ENCODE results near the gene SLC46A3. TPM values are rescaled to one million over a fixed set of nuclear protein-coding genes. Genes with fewer than 3 reads are reported as not detected.
A peak's percentile ranks its signal among the peaks of the same experiment; 100 is the strongest.

SLC46A3 gene, protein sequence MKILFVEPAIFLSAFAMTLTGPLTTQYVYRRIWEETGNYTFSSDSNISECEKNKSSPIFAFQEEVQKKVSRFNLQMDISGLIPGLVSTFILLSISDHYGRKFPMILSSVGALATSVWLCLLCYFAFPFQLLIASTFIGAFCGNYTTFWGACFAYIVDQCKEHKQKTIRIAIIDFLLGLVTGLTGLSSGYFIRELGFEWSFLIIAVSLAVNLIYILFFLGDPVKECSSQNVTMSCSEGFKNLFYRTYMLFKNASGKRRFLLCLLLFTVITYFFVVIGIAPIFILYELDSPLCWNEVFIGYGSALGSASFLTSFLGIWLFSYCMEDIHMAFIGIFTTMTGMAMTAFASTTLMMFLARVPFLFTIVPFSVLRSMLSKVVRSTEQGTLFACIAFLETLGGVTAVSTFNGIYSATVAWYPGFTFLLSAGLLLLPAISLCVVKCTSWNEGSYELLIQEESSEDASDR
- 10 to 100 TPM in 5 of 6 donors, 1 to 10 TPM in 1; 5.8 to 25.0 (median 14.6) TPM for total RNA-seq

DNA sequence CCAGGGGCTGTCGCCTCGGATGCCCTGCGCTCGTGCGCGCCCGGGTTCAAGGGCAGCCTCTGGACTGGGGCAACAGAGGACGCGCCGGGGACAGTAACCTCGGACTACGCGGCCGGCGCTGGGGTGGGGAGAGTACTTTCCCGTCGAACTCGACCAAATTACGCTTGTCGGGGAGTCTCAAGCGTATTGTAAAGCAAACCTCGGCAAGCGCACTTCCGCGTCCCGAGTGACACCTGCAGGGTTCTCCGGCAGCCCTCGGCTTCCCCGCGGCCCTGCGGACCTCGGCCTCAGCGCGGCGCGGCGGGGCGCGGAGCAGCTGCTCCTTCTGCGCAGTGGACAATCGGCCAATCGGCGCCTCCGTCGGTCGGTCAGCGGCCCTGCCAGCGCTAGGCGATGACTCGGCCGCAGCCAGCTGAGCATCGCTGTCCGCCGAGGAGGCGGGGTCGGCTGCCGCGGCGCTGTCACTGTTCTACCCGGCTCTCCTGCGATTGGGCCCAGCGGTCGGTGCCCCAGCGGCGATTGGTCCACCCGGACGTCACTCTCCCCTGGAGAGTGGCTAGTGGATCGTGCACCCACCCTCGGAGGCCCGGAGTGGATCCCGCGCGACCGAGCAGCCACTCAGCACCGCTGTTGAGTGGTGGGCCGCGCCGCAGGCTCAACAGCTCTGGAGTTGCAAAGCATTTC lies at the start of gene SLC46A3:
Gene SLC46A3 (minus strand): TSS at position 428 of the 684 bp plus-strand sequence. CDS start 972 bp downstream, outside the sequence.
- WGBS, 2 donors, result 0% methylated on average over 29 to 59 of the region's 78 CpGs
- Histone ChIP-seq H3K4me3 (peak within 1 kb of the TSS; percentile 52 to 78 (median 66)), H3K27ac (peak within 1 kb of the TSS; percentile 95 to 99 (median 96)), H3K4me1 (peaks cover 20 to 30% (median 25%) of the 10 kb centered on the region in 4 donors), H3K27me3 (no peaks in the 10 kb centered on the region), H3K36me3 (no peaks in the 10 kb centered on the region), H3K9me3 (no peaks in the 10 kb centered on the region)
- TF ChIP-seq EP300 (IDR thresholded peaks at IDR 0.05) (no peak), POLR2AphosphoS5 (IDR thresholded peaks at IDR 0.05) (peak; percentile 42 to 75), POLR2A (IDR thresholded peaks at IDR 0.05) (peak in 3 of 4 donors; percentile 82 to 93 (median 83))
- TF ChIP-seq, protein P1, sequence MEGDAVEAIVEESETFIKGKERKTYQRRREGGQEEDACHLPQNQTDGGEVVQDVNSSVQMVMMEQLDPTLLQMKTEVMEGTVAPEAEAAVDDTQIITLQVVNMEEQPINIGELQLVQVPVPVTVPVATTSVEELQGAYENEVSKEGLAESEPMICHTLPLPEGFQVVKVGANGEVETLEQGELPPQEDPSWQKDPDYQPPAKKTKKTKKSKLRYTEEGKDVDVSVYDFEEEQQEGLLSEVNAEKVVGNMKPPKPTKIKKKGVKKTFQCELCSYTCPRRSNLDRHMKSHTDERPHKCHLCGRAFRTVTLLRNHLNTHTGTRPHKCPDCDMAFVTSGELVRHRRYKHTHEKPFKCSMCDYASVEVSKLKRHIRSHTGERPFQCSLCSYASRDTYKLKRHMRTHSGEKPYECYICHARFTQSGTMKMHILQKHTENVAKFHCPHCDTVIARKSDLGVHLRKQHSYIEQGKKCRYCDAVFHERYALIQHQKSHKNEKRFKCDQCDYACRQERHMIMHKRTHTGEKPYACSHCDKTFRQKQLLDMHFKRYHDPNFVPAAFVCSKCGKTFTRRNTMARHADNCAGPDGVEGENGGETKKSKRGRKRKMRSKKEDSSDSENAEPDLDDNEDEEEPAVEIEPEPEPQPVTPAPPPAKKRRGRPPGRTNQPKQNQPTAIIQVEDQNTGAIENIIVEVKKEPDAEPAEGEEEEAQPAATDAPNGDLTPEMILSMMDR (IDR thresholded peaks at IDR 0.05), result peak in 3 of 6 experiments; percentile 41 to 60 (median 60)
- peak; percentile 99 for ATAC-seq (ENCODE audit: low FRiP score in 2 of 2)
- peak; percentile 98 to 100 for DNase-seq

DNA sequence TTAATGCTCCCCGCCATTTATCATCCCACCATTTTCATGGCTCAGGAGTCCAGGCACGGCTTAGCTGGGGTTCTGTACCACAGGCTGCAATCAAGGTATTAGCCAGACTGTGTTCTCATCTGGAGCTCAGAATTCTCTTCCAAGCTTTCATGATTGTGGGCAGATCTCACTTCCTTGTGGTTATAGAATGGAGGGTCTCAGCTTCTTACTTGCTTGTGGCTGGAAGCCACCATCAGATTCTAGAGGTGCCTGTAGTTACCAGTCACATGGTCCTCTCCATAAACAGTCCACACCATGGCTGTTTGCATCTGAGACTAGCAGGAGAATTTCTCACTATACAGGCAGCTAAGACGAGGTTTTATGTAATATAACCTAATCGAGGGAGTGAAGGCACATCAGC lies 45.1 kb upstream of the SLC46A3 start:
- WGBS, 2 donors, result 85% methylated on average over 4 of the region's 4 CpGs
- Histone ChIP-seq H3K4me1 (no peaks in the 10 kb centered on the region), H3K27me3 (no peaks in the 10 kb centered on the region), H3K27ac (no peak overlapping the region), H3K9me3 (peaks cover 0 to 7% (median 2%) of the 10 kb centered on the region in 4 donors), H3K4me3 (no peak overlapping the region), H3K36me3 (no peaks in the 10 kb centered on the region)
- ATAC-seq (ENCODE audit: low FRiP score in 2 of 2), result no peak
- DNase-seq, result no peak
- no peak for TF ChIP-seq POLR2AphosphoS5 (IDR thresholded peaks at IDR 0.05)
- TF ChIP-seq, protein P1 (IDR thresholded peaks at IDR 0.05), result no peak
- TF ChIP-seq POLR2A (IDR thresholded peaks at IDR 0.05), result no peak
- TF ChIP-seq EP300 (IDR thresholded peaks at IDR 0.05), result no peak

DNA sequence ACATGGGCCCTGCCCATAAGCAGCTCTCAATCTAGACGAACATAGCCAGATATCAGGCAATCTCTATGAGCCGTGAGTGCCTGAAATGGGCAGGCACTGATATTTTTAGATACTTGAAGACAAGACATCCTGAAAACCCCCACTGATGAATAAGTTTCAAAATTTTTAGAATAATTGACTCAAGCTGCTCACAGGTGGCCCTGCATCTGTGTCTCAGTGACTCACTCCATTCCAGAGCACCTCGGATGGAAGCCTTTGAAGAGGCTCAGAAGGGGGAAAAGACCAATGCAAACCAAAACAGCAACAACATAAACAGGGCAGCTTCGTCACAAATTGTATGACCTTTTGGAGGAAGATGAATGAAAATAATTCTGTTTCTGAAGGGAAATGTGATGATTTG lies 42.8 kb upstream of the SLC46A3 start:
- Histone ChIP-seq H3K4me1 (no peaks in the 10 kb centered on the region), H3K36me3 (no peaks in the 10 kb centered on the region), H3K9me3 (peaks cover 0 to 17% (median 5%) of the 10 kb centered on the region in 4 donors), H3K27ac (no peak overlapping the region), H3K27me3 (no peaks in the 10 kb centered on the region), H3K4me3 (no peak overlapping the region)
- 74 to 82% methylated on average over 4 of the region's 4 CpGs for WGBS, 2 donors
- TF ChIP-seq POLR2AphosphoS5 (IDR thresholded peaks at IDR 0.05) (no peak), POLR2A (IDR thresholded peaks at IDR 0.05) (no peak), EP300 (IDR thresholded peaks at IDR 0.05) (no peak)
- TF ChIP-seq, protein P1 (IDR thresholded peaks at IDR 0.05), result no peak
- no peak for DNase-seq
- no peak for ATAC-seq (ENCODE audit: low FRiP score in 2 of 2)

DNA sequence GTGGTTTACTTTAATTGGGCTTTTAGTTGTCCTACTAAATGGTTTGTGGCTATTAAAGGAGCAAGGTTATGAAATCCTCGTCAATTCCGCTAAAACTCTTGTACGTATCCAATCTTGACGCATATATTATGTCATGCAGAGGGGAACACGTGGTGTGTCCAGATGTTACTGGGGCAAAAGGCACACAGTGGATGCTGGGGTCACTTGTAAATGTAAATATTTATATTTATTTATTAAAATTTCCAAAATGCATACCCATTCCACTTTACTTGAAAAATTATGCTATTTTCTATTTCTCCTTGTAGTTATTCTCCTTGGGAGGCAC lies 36.7 kb upstream of the SLC46A3 start:
- H3K9me3 ChIP-seq, result peaks cover 0 to 17% (median 5%) of the 10 kb centered on the region in 4 donors
- H3K27ac ChIP-seq, result peak overlapping the region; percentile 56 to 83 (median 76)
- no peaks in the 10 kb centered on the region for H3K27me3 ChIP-seq
- ATAC-seq (ENCODE audit: low FRiP score in 2 of 2) (peak; percentile 11 to 37), DNase-seq (no peak)
- TF ChIP-seq POLR2AphosphoS5 (IDR thresholded peaks at IDR 0.05) (no peak), POLR2A (IDR thresholded peaks at IDR 0.05) (no peak), EP300 (IDR thresholded peaks at IDR 0.05) (peak in 1 of 4 donors; percentile 26)
- TF ChIP-seq, protein P1 (IDR thresholded peaks at IDR 0.05), result no peak
- peaks cover 10 to 26% (median 14%) of the 10 kb centered on the region in 4 donors for H3K4me1 ChIP-seq
- no peaks in the 10 kb centered on the region for H3K36me3 ChIP-seq
- H3K4me3 ChIP-seq, result peak overlapping the region in 2 of 4 donors; percentile 37 to 40
- WGBS, 2 donors, result 38 to 54% methylated on average over 5 of the region's 5 CpGs

Measured in upper lobe of left lung (tissue), 6 donors.